Transverse colon (tissue), 4 donors: ENCODE results near the gene SYT17. TPM values are rescaled to one million over a fixed set of nuclear protein-coding genes. Genes with fewer than 3 reads are reported as not detected.

ENCODE experiments used
- DNase-seq: peaks from one replicate; pipeline ENCODE4 v3.0.0-alpha.2; 2019
- H3K27ac ChIP-seq, 4 donors: fragments of 200-600 bp; sonication (generic); 2 replicates each; pipeline ENCODE4 v1.5.1; 2016 to 2018; ENCODE audit warnings: inconsistent platforms in 4 of 4
- H3K27me3 ChIP-seq: fragments of 200-600 bp; sonication (generic); 2 replicates; pipeline ENCODE4 v1.5.1; 2017; ENCODE audit warnings: inconsistent platforms
- H3K36me3 ChIP-seq, 4 donors: fragments of 200-600 bp; sonication (generic); 2 replicates each; pipeline ENCODE4 v1.5.1; 2017 to 2019; ENCODE audit warnings: inconsistent platforms in 4 of 4
- H3K4me1 ChIP-seq, 4 donors: fragments of 200-600 bp; sonication (generic); 2 replicates each; pipeline ENCODE4 v1.5.1; 2017 to 2020; ENCODE audit warnings: inconsistent platforms in 4 of 4
- H3K4me3 ChIP-seq, 4 donors: fragments of 200-600 bp; sonication (generic); 1 replicate in 1 of 4; 2 replicates in 3 of 4; pipeline versions ENCODE4 v1.5.1 to v1.6.1; 2017 to 2019; ENCODE audit warnings: inconsistent platforms in 4 of 4
- H3K9me3 ChIP-seq, 2 donors: fragments of 200-600 bp; sonication (generic); 2 replicates each; pipeline ENCODE4 v1.5.1; 2017 to 2019; ENCODE audit warnings: inconsistent platforms in 2 of 2
- CTCF ChIP-seq, 5 experiments: fragments of 200-600 bp in 3 of 5; fragments of 450-650 bp in 2 of 5; sonication (generic) in 3 of 5; IDR thresholded peaks; 1 replicate in 2 of 5; 2 replicates in 3 of 5; pipeline ENCODE4 v1.5.1; 2016 to 2017; ENCODE audit warnings: antibody characterized with exemption in 5 of 5, inconsistent platforms in 3 of 5, mild to moderate bottlenecking in 2 of 5, moderate library complexity in 1 of 5
- EP300 ChIP-seq: sonication (generic); formaldehyde crosslinking; IDR thresholded peaks from one replicate; pipeline ENCODE4 v1.6.1; 2017; ENCODE audit warnings: antibody characterized with exemption, low read depth
- POLR2A ChIP-seq: fragments of 450-650 bp; IDR thresholded peaks from one replicate; pipeline ENCODE4 v1.6.1; 2016; ENCODE audit warnings: antibody characterized with exemption, mild to moderate bottlenecking, moderate library complexity
- POLR2AphosphoS5 ChIP-seq, 3 donors: sonication (generic); formaldehyde crosslinking; IDR thresholded peaks; one replicate each; pipeline ENCODE4 v1.6.1; 2016; ENCODE audit warnings: antibody characterized with exemption in 3 of 3
- WGBS, 2 donors: methylation state at CpG; one replicate each; pipeline ENCODE4 v1.1.5; 2018; ENCODE audit warnings: low coverage in 1 of 2; 5-methylcytosine and 5-hydroxymethylcytosine counted together
- in situ Hi-C, 4 donors: fragments of 200-750 bp; cut with MboI; loops; one replicate each; pipeline versions ENCODE4 v1.15.0 to v1.15.1; 2017; ENCODE audit warnings: low sequenced_read_pairs in 3 of 4, low pct_ligation_motif_present in 1 of 4, low pct_unique_long_range_greater_than_20kb in 1 of 4
- intact Hi-C: fragments of 100-400 bp; cut with DNase I; formaldehyde crosslinking; loops from one replicate; pipeline ENCODE4 v1.15.1; 2023; ENCODE audit warnings: low total_unique reads
- total RNA-seq, 4 donors: library from RNA; depleted of rRNA; stranded (reverse); fragments of >200 nt; gene quantifications; one replicate each; pipeline ENCODE4 v1.1.0, GENCODE V29; 2016

Gene SYT17
- total RNA-seq, 4 donors from 2014 or later: 9.1 to 51.7 (median 19.1) TPM

GRCh38 chr16:19242186-19242585 lies 74.1 kb downstream of the SYT17 start:
- no peak for TF ChIP-seq CTCF (IDR thresholded peaks at IDR 0.05)
- TF ChIP-seq EP300: no peak
- no peak for TF ChIP-seq POLR2A
- no peak for TF ChIP-seq POLR2AphosphoS5 (IDR thresholded peaks at IDR 0.05)
- 41 to 50% methylated on average over 1 of the region's 1 CpG for WGBS, 2 donors
- in situ Hi-C loops: no loop called here
- no peaks in the 10 kb centered on the region for H3K9me3 ChIP-seq
- H3K27ac ChIP-seq: no peak overlapping the region
- no peaks in the 10 kb centered on the region for H3K36me3 ChIP-seq
- intact Hi-C loops: no loop called here
- peaks cover 0 to 6% (median 0%) of the 10 kb centered on the region in 4 donors for H3K4me1 ChIP-seq
- H3K4me3 ChIP-seq: no peak overlapping the region
- DNase-seq: no peak
- no peaks in the 10 kb centered on the region for H3K27me3 ChIP-seq

DNA sequence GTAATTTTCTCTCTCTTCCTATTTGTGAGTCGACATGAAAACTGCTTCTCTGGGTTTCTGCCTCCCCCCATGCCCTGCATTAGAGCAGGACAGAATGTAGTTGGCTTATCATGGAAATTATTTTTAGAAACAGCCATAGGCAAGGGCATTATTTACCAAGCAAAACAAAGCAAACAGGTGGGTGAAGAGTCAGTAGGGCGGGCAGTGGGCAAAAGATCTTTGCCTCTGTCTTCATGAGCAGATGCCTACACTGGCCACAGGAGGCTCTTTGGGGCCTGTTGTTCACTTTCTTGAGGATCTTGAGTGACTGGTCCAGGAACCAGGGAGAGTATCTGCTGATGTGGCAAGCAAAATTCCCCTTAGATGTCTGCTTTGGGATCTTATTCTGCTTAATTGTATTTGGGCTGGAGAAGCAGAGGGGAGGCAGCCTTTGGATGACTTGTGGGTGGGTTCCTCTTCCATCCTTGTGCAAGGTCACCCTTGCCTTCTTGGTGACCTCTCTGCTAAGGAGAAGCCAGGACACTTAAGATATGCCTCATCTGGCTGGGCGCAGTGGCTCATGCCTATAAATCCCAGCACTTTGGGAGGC lies 75.0 kb downstream of the SYT17 start:
- H3K4me1 ChIP-seq: peaks cover 0 to 6% (median 0%) of the 10 kb centered on the region in 4 donors
- TF ChIP-seq EP300 (no peak), POLR2A (no peak), POLR2AphosphoS5 (IDR thresholded peaks at IDR 0.05) (no peak), CTCF (IDR thresholded peaks at IDR 0.05) (no peak)
- WGBS, 2 donors: 76 to 100% methylated on average over 2 to 3 of the region's 3 CpGs
- H3K36me3 ChIP-seq: no peaks in the 10 kb centered on the region
- no peaks in the 10 kb centered on the region for H3K27me3 ChIP-seq
- H3K4me3 ChIP-seq: no peak overlapping the region
- no peak for DNase-seq
- H3K27ac ChIP-seq: no peak overlapping the region
- in situ Hi-C loops (no loop called here), intact Hi-C loops (no loop called here)
- H3K9me3 ChIP-seq: no peaks in the 10 kb centered on the region

DNA sequence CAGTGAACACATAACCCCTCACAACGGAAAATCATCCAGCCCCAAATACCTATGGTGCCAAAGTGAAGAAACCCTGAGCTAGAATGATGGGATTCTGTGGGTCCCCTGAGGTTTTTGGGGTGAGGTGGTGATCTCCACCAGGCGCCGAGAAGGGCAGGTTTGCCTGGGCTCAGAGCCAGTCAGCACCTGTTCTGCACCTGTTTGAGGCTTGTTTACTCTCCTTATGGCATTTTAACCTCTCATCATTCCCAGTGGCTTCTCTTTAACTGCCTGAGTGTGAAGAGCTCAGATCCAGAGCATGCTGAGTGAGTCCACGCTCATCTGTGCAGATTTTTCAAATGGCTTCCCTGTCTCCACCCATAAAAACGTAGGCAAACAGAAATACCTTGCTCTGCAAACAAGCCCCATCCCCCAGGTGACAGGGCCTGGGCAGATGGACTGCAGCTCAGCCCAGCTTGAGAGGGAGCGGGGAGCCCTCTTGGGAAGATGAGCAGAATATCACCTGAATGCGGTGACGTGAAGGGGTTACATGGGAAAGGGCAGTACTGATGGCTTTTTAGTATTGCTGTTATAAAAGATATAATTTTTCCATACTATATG lies 77.4 kb downstream of the SYT17 start:
- no peak overlapping the region for H3K4me3 ChIP-seq
- H3K27me3 ChIP-seq: no peaks in the 10 kb centered on the region
- H3K36me3 ChIP-seq: no peaks in the 10 kb centered on the region
- DNase-seq: peak; percentile 15
- TF ChIP-seq POLR2AphosphoS5 (IDR thresholded peaks at IDR 0.05) (peak in 1 of 3 donors; percentile 19), EP300 (no peak)
- 36 to 53% methylated on average over 4 to 8 of the region's 8 CpGs for WGBS, 2 donors
- in situ Hi-C loops: no loop called here
- no peak overlapping the region for H3K27ac ChIP-seq
- no peaks in the 10 kb centered on the region for H3K9me3 ChIP-seq
- peaks cover 0 to 6% (median 0%) of the 10 kb centered on the region in 4 donors for H3K4me1 ChIP-seq
- intact Hi-C loops: no loop called here

- no peaks in the 10 kb centered on the region for H3K36me3 ChIP-seq
- no peaks in the 10 kb centered on the region for H3K9me3 ChIP-seq
- in situ Hi-C loops: no loop called here
- no peaks in the 10 kb centered on the region for H3K4me1 ChIP-seq
- no peak for DNase-seq
- H3K27me3 ChIP-seq: no peaks in the 10 kb centered on the region
- H3K4me3 ChIP-seq: no peak overlapping the region
- TF ChIP-seq EP300 (no peak), POLR2AphosphoS5 (IDR thresholded peaks at IDR 0.05) (no peak), POLR2A (no peak)
- no peak overlapping the region for H3K27ac ChIP-seq
- intact Hi-C loops: no loop called here
- 61 to 80% methylated on average over 1 to 2 of the region's 2 CpGs for WGBS, 2 donors
Observed at GRCh38 chr16:19252904-19253303, 84.9 kb downstream of the SYT17 start.

DNA sequence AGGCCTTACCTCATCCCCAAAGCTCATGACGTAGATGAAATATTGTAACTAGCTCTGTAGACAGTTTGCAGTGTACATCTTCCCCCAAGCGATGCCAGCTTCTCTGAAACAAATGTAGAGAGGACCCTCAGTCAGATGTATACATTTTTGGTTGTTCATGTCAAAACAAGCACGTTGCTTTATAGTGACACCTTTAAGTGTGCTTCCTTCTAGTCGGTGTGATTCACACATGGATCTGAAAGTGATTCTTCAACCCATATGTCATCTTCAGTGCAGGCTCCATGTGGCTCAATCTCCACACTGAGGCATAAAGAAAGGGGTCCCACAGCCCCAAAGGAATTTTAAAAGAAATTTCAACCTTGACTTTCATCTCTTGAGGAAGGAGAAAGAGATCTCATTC lies 86.6 kb downstream of the SYT17 start:
- DNase-seq: no peak
- Histone ChIP-seq H3K4me3 (no peak overlapping the region), H3K27ac (no peak overlapping the region), H3K36me3 (no peaks in the 10 kb centered on the region), H3K9me3 (no peaks in the 10 kb centered on the region), H3K27me3 (no peaks in the 10 kb centered on the region), H3K4me1 (no peaks in the 10 kb centered on the region)
- in situ Hi-C loops: no loop called here
- TF ChIP-seq EP300 (no peak), POLR2A (no peak), CTCF (IDR thresholded peaks at IDR 0.05) (no peak)
- intact Hi-C loops: no loop called here
- WGBS, 2 donors: 59 to 70% methylated on average over 2 to 4 of the region's 4 CpGs
